ENCODE measurements around the gene CTSW.

The CTSW gene

GRCh38 chr11:65932558-65932919 lies 52.9 kb downstream of the CTSW start:
- no peak for DNase-seq

All from CD4-positive, alpha-beta T cell treated with Interleukin-4 for 4 hours (primary cell).